ENCODE data around the gene MALSU1.

The MALSU1 gene

GRCh38 chr7:23334482-23335056, 35.4 kb downstream of the MALSU1 start:
- peak; percentile 87 for FAIRE-seq
- peak; percentile 84 for DNase-seq (ENCODE audit: insufficient read length, low spot score)

GRCh38 chr7:23335136-23335535, 36.0 kb downstream of the MALSU1 start:
- DNase-seq (ENCODE audit: insufficient read length, low spot score) (no peak), FAIRE-seq (no peak)

DNA sequence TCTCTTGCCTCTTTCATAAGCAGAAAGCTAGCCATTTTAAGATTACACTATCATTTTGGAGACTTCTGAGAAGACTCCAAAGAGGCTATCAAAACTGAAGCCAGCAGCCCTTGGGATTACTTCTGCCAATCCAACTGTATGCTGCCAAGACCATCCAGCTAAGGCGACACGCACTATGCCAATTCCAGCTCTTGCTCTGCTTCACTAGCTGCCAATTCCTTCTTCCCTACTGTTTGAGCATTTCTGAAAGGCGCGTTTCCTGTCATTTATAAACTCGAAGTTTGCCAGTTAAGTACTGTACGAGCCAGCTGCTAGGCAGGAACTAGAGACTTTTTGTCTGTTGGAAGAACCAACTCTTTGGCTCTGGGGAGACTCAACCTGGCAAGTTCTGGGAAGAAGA, 36.5 kb downstream of the MALSU1 start:
- DNase-seq (ENCODE audit: insufficient read length, low spot score) (no peak), FAIRE-seq (no peak)

GRCh38 chr7:23336086-23336485, 36.9 kb downstream of the MALSU1 start:
- FAIRE-seq (no peak), DNase-seq (ENCODE audit: insufficient read length, low spot score) (no peak)

DNA sequence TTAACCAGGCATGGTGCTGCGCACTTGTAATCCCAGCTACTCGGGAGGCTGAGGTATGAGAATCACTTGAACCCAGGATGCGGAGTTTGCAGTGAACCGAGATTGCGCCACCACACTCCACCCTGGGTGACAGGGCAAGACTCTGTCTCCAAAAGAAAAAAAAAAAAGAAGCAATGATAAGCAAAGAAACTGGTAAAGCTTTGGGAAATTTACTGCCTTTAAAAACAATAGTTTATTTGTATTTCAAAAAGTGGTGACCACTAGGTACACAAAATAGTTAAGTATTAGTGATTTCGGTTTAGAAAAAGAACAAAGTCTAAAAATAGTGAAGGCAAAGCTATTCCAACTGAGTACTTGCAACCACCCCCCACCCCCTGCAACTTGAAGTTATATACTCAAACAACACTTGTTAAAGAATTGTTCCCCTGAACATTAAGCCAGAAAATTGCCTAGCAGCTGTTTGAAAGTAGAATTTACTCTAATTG, 37.7 kb downstream of the MALSU1 start:
- DNase-seq (ENCODE audit: insufficient read length, low spot score) (no peak), FAIRE-seq (no peak)

DNA sequence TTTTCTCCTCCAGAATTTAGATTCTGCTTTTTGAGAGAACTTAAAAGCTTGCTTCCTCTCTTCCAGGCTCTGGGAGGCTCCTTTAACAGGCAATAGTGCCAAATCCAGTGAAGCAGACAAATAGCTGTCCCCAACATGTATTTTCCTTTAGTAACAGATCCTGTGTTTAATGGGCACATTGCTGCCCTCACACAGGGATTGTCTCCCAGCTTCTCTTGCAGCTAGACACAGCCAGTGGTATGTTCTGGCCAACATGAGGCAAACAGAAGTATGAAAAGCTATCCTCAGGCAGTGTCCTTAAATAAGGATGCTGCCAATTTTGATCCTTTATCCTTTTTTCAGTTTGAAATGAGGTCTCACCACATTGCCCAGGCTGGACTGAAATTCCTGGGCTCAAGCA, 38.2 kb downstream of the MALSU1 start:
- FAIRE-seq (no peak), DNase-seq (ENCODE audit: insufficient read length, low spot score) (no peak)

GRCh38 chr7:23338439-23338838, 39.3 kb downstream of the MALSU1 start:
- FAIRE-seq (no peak), DNase-seq (ENCODE audit: insufficient read length, low spot score) (no peak)

GRCh38 chr7:23338863-23339262, 39.7 kb downstream of the MALSU1 start:
- FAIRE-seq: no peak
- DNase-seq (ENCODE audit: insufficient read length, low spot score): no peak

- FAIRE-seq: no peak
- DNase-seq (ENCODE audit: insufficient read length, low spot score): no peak
Observed at GRCh38 chr7:23341846-23342598, 42.9 kb downstream of the MALSU1 start.

GRCh38 chr7:23343102-23343501, 44.0 kb downstream of the MALSU1 start:
- DNase-seq (ENCODE audit: insufficient read length, low spot score): no peak
- FAIRE-seq: no peak

- DNase-seq (ENCODE audit: insufficient read length, low spot score) (no peak), FAIRE-seq (no peak)
Observed at GRCh38 chr7:23343806-23344475, 44.8 kb downstream of the MALSU1 start.

- FAIRE-seq (no peak), DNase-seq (ENCODE audit: insufficient read length, low spot score) (no peak)
Observed at GRCh38 chr7:23345601-23346000, 46.5 kb downstream of the MALSU1 start.

DNA sequence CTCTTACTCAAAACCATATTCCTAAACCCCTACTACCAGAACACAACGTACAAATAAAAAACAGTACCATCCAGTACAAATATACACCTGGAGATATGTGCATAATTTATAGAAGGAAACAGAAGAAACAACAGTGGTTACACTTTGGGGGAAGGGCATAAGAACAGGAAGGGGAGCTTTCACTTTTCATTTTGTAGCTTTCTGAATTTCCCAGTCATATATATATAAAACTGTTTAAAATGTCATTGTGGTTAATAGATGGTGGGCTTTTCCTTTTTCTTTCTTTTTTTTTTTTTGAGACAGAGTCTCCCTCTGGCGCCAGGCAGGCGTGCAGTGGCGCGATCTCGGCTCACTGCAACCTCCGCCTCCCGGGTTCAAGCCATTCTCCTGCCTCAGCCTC, 47.2 kb downstream of the MALSU1 start:
- DNase-seq (ENCODE audit: insufficient read length, low spot score): no peak
- no peak for FAIRE-seq

- FAIRE-seq (no peak), DNase-seq (ENCODE audit: insufficient read length, low spot score) (no peak)
Observed at GRCh38 chr7:23347033-23347681, 48.0 kb downstream of the MALSU1 start.

- peak; percentile 77 for DNase-seq (ENCODE audit: insufficient read length, low spot score)
- FAIRE-seq: peak; percentile 65
Observed at GRCh38 chr7:23347682-23348180, 48.6 kb downstream of the MALSU1 start.

DNA sequence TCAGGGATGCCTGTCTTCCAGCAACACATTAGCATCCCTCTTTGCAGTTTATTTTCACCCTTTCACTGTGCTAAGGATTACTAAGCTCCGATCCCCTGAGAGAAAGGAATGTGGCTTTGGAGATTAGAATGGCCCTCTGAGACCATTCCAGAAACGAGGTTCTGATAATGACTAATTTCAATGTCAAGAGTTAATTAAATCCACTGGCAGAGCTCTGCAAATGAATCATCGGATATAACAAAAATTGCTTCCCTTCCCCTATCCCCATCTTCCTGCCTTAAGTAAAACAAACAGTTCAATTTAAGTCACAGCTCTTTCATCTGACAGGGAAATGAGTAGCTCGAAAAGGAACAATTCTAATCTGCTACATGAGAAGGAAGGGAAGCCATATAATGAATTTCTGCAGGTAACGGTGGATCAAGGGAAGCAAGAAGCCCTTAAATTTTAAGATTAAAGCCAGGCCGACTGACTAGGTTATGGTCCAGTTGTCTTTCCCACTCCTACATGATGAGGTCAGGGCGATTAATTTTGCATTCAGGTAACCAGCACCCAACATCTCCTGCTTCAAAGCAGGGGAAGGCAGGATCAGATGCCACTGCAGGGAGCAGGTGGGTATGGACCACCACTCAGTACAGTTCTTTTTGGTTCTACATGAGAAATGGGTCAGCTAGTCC, 50.5 kb downstream of the MALSU1 start:
- FAIRE-seq: no peak
- DNase-seq (ENCODE audit: insufficient read length, low spot score): no peak

DNA sequence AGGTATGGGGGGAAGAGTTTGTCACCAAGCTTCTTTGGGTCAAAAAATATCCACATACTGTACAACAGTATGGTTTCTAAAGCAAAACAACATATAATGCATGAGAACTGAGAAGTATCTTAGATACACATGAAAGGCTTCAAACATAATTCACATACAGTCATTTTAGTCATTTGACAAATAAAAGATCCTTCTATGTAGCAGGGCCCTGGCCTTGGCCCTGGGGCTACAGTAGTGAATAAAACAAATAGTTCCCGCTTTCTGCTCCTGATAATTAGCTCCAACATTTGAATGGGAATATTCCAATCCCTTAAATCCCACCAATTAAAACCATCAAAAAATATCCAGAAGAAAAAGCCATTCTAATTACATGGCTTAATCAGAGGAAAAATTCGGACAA, 51.3 kb downstream of the MALSU1 start:
- DNase-seq (ENCODE audit: insufficient read length, low spot score) (no peak), FAIRE-seq (no peak)

GRCh38 chr7:23353172-23353571, 54.0 kb downstream of the MALSU1 start:
- FAIRE-seq (no peak), DNase-seq (ENCODE audit: insufficient read length, low spot score) (no peak)

- FAIRE-seq (no peak), DNase-seq (ENCODE audit: insufficient read length, low spot score) (no peak)
Observed at GRCh38 chr7:23356168-23356567, 57.0 kb downstream of the MALSU1 start.

GRCh38 chr7:23356726-23357125, 57.6 kb downstream of the MALSU1 start:
- DNase-seq (ENCODE audit: insufficient read length, low spot score): no peak
- FAIRE-seq: no peak
